ENCODE data around the gene SRL. TPM values are rescaled to one million over a fixed set of nuclear protein-coding genes. Genes with fewer than 3 reads are reported as not detected.

Gene SRL
- total and polyA plus RNA-seq, 7 donors: 0.33 to 1.2 (median 0.60) TPM

GRCh38 chr16:4218202-4218601 lies 23.7 kb downstream of the SRL start:
- TF ChIP-seq CTCF (IDR thresholded peaks at IDR 0.05): no peak
- no peak for TF ChIP-seq POLR2A (IDR thresholded peaks at IDR 0.05)
- TF ChIP-seq POLR2AphosphoS5 (IDR thresholded peaks at IDR 0.05): no peak
- TF ChIP-seq EP300 (IDR thresholded peaks at IDR 0.05): no peak
- Histone ChIP-seq H3K4me1 (peaks cover 0 to 8% (median 0%) of the 10 kb centered on the region in 4 donors), H3K27ac (peak overlapping the region in 1 of 4 donors; percentile 29), H3K36me3 (no peaks in the 10 kb centered on the region), H3K27me3 (no peaks in the 10 kb centered on the region), H3K9me3 (no peaks in the 10 kb centered on the region), H3K4me3 (no peak overlapping the region)
- DNase-seq: no peak
- 84% methylated on average over 14 of the region's 14 CpGs for WGBS, 2 donors
- intact Hi-C loops (cut with DNase I): no loop called here

- no peaks in the 10 kb centered on the region for H3K27me3 ChIP-seq
- no peak overlapping the region for H3K4me3 ChIP-seq
- peaks cover 0 to 8% (median 0%) of the 10 kb centered on the region in 4 donors for H3K4me1 ChIP-seq
- intact Hi-C loops (cut with DNase I): no loop called here
- no peak for DNase-seq
- H3K27ac ChIP-seq: peak overlapping the region in 3 of 4 donors; percentile 14 to 29 (median 26)
- 25 to 56% methylated on average over 20 of the region's 20 CpGs for WGBS, 2 donors
- TF ChIP-seq POLR2A (IDR thresholded peaks at IDR 0.05): no peak
- no peak for TF ChIP-seq CTCF (IDR thresholded peaks at IDR 0.05)
- no peaks in the 10 kb centered on the region for H3K36me3 ChIP-seq
- no peaks in the 10 kb centered on the region for H3K9me3 ChIP-seq
These were observed 24.4 kb downstream of the SRL start for GRCh38 chr16:4217204-4218131.

GRCh38 chr16:4216596-4216995 lies 25.3 kb downstream of the SRL start:
- no peak for DNase-seq
- TF ChIP-seq EP300 (IDR thresholded peaks at IDR 0.05): no peak
- TF ChIP-seq POLR2A (IDR thresholded peaks at IDR 0.05): no peak
- TF ChIP-seq CTCF (IDR thresholded peaks at IDR 0.05): no peak
- no peak for TF ChIP-seq POLR2AphosphoS5 (IDR thresholded peaks at IDR 0.05)
- intact Hi-C loops (cut with DNase I): no loop called here
- H3K27me3 ChIP-seq: no peaks in the 10 kb centered on the region
- H3K9me3 ChIP-seq: no peaks in the 10 kb centered on the region
- H3K4me3 ChIP-seq: no peak overlapping the region
- WGBS, 2 donors: 94 to 95% methylated on average over 5 of the region's 5 CpGs
- no peak overlapping the region for H3K27ac ChIP-seq
- peaks cover 0 to 8% (median 0%) of the 10 kb centered on the region in 4 donors for H3K4me1 ChIP-seq
- H3K36me3 ChIP-seq: no peaks in the 10 kb centered on the region

- no peaks in the 10 kb centered on the region for H3K36me3 ChIP-seq
- no peaks in the 10 kb centered on the region for H3K27me3 ChIP-seq
- intact Hi-C loops (cut with DNase I): no loop called here
- peaks cover 0 to 8% (median 0%) of the 10 kb centered on the region in 4 donors for H3K4me1 ChIP-seq
- no peak overlapping the region for H3K4me3 ChIP-seq
- WGBS, 2 donors: 93 to 94% methylated on average over 2 of the region's 2 CpGs
- peak overlapping the region in 1 of 4 donors; percentile 65 for H3K27ac ChIP-seq
- no peak for TF ChIP-seq POLR2A (IDR thresholded peaks at IDR 0.05)
- no peak for TF ChIP-seq EP300 (IDR thresholded peaks at IDR 0.05)
- no peak for TF ChIP-seq CTCF (IDR thresholded peaks at IDR 0.05)
- no peak for TF ChIP-seq POLR2AphosphoS5 (IDR thresholded peaks at IDR 0.05)
- no peaks in the 10 kb centered on the region for H3K9me3 ChIP-seq
- no peak for DNase-seq
These were observed 26.8 kb downstream of the SRL start for GRCh38 chr16:4215106-4215505.

Data from sigmoid colon (tissue), 7 donors.